ENCODE results near the gene OR1M1.

DNA sequence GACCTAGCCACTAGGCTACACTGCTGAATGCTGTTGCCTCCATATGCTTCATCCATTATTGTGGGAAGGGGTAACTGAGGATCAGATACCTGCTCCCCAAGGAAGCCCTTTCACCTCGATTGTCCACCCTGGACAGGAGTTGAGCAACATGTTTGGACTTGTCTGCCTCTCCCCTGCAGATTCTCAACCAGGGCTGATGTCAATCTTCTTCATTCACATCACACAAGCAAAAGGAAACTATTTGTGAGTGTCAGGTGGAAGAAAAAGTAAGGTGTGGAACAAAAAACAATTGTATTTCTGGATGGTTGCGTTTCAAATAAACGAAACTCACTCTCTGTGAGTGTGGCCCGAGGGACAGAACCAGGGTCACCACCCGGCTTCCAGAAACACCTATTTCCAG, 47.1 kb upstream of the OR1M1 start:
- no peak for TF ChIP-seq POLR2AphosphoS5 (IDR thresholded peaks at IDR 0.05; ENCODE audit: low read depth)
- TF ChIP-seq, protein P1, sequence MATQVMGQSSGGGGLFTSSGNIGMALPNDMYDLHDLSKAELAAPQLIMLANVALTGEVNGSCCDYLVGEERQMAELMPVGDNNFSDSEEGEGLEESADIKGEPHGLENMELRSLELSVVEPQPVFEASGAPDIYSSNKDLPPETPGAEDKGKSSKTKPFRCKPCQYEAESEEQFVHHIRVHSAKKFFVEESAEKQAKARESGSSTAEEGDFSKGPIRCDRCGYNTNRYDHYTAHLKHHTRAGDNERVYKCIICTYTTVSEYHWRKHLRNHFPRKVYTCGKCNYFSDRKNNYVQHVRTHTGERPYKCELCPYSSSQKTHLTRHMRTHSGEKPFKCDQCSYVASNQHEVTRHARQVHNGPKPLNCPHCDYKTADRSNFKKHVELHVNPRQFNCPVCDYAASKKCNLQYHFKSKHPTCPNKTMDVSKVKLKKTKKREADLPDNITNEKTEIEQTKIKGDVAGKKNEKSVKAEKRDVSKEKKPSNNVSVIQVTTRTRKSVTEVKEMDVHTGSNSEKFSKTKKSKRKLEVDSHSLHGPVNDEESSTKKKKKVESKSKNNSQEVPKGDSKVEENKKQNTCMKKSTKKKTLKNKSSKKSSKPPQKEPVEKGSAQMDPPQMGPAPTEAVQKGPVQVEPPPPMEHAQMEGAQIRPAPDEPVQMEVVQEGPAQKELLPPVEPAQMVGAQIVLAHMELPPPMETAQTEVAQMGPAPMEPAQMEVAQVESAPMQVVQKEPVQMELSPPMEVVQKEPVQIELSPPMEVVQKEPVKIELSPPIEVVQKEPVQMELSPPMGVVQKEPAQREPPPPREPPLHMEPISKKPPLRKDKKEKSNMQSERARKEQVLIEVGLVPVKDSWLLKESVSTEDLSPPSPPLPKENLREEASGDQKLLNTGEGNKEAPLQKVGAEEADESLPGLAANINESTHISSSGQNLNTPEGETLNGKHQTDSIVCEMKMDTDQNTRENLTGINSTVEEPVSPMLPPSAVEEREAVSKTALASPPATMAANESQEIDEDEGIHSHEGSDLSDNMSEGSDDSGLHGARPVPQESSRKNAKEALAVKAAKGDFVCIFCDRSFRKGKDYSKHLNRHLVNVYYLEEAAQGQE (IDR thresholded peaks at IDR 0.05; ENCODE audit: insufficient replicate concordance, low read depth) = no peak

Data from HL-60 (cell line).